Measurements from ENCODE around the gene FAM3A.

DNA sequence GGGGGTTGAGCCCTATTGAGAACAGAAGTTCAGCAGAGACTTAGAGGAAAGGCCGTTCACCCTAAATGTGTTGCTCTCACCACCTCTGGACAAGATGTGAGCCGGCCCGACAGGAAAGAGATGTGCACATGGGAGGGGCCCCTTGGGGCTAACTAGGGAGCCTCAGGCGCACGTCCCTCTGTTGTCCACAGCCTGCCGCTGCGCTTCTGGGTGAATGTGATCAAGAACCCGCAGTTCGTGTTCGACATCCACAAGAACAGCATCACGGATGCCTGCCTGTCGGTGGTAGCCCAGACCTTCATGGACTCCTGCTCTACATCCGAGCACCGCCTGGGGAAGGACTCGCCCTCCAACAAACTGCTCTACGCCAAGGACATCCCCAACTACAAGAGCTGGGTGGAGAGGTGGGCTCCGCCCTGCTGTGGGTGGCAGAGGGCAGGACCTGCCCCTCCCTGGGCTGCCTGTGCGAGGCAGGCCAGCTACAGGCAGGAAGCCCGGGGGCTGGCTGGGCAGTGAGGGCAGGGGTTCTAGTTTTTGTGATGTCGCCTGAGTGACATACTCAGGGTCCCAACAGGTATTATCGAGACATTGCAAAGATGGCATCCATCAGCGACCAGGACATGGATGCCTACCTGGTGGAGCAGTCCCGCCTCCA, 45.0 kb downstream of the FAM3A start:
- TF ChIP-seq EZH2 (IDR thresholded peaks at IDR 0.05; ENCODE audit: borderline replicate concordance, low read depth, low read length, poor library complexity, severe bottlenecking) = no peak
- TF ChIP-seq, protein P1, sequence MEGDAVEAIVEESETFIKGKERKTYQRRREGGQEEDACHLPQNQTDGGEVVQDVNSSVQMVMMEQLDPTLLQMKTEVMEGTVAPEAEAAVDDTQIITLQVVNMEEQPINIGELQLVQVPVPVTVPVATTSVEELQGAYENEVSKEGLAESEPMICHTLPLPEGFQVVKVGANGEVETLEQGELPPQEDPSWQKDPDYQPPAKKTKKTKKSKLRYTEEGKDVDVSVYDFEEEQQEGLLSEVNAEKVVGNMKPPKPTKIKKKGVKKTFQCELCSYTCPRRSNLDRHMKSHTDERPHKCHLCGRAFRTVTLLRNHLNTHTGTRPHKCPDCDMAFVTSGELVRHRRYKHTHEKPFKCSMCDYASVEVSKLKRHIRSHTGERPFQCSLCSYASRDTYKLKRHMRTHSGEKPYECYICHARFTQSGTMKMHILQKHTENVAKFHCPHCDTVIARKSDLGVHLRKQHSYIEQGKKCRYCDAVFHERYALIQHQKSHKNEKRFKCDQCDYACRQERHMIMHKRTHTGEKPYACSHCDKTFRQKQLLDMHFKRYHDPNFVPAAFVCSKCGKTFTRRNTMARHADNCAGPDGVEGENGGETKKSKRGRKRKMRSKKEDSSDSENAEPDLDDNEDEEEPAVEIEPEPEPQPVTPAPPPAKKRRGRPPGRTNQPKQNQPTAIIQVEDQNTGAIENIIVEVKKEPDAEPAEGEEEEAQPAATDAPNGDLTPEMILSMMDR (conservative IDR thresholded peaks at IDR 0.05; ENCODE audit: low read depth, low read length) = no peak

Data from A673 (cell line).